KG1 (cell line): ENCODE measurements around the gene PDIA5.

Experiments
- DNase-seq: peaks from one replicate; lab custom pipeline; 2025; lab: John Stamatoyannopoulos, UW

Gene PDIA5

GRCh38 chr3:123071581-123071980 lies 4.8 kb downstream of the PDIA5 start:
- DNase-seq, result no peak

- no peak for DNase-seq
Observed at GRCh38 chr3:123072152-123072551, 5.3 kb downstream of the PDIA5 start.

GRCh38 chr3:123072564-123072963 lies 5.7 kb downstream of the PDIA5 start:
- DNase-seq, result no peak

- DNase-seq, result no peak
Observed at GRCh38 chr3:123075359-123075758, 8.5 kb downstream of the PDIA5 start.

GRCh38 chr3:123076112-123076495 lies 9.3 kb downstream of the PDIA5 start:
- DNase-seq, result no peak

- DNase-seq, result no peak
Observed at GRCh38 chr3:123076496-123077418, 9.9 kb downstream of the PDIA5 start.

GRCh38 chr3:123078101-123078500 lies 11.3 kb downstream of the PDIA5 start:
- no peak for DNase-seq

GRCh38 chr3:123080864-123081562 lies 14.2 kb downstream of the PDIA5 start:
- DNase-seq, result no peak

- peak; percentile 20 for DNase-seq
Observed at GRCh38 chr3:123081718-123082369, 15.0 kb downstream of the PDIA5 start.

GRCh38 chr3:123082370-123083065 lies 15.7 kb downstream of the PDIA5 start:
- DNase-seq, result peak; percentile 42

GRCh38 chr3:123083383-123084124 lies 16.7 kb downstream of the PDIA5 start:
- DNase-seq, result no peak

- DNase-seq, result no peak
Observed at GRCh38 chr3:123084192-123084591, 17.4 kb downstream of the PDIA5 start.

- DNase-seq, result no peak
Observed at GRCh38 chr3:123084738-123085237, 18.0 kb downstream of the PDIA5 start.

GRCh38 chr3:123085293-123085931 lies 18.6 kb downstream of the PDIA5 start:
- peak; percentile 43 for DNase-seq

GRCh38 chr3:123085932-123086627 lies 19.3 kb downstream of the PDIA5 start:
- no peak for DNase-seq

- DNase-seq, result no peak
Observed at GRCh38 chr3:123088387-123088786, 21.6 kb downstream of the PDIA5 start.

GRCh38 chr3:123089611-123090331 lies 22.9 kb downstream of the PDIA5 start:
- no peak for DNase-seq

- no peak for DNase-seq
Observed at GRCh38 chr3:123090728-123091531, 24.1 kb downstream of the PDIA5 start.
